HG02840 (cell line): Measurements from ENCODE around the gene MSX1.

Experiments
- ATAC-seq: cut with Tn5 transposase; IDR thresholded peaks from one replicate; pipeline ENCODE4 v1.9.1; 2021; ENCODE audit warnings: mild to moderate bottlenecking, moderate library complexity, moderate number of reproducible peaks; ENCODE audit not compliant: unreplicated experiment, low FRiP score

Gene MSX1

DNA sequence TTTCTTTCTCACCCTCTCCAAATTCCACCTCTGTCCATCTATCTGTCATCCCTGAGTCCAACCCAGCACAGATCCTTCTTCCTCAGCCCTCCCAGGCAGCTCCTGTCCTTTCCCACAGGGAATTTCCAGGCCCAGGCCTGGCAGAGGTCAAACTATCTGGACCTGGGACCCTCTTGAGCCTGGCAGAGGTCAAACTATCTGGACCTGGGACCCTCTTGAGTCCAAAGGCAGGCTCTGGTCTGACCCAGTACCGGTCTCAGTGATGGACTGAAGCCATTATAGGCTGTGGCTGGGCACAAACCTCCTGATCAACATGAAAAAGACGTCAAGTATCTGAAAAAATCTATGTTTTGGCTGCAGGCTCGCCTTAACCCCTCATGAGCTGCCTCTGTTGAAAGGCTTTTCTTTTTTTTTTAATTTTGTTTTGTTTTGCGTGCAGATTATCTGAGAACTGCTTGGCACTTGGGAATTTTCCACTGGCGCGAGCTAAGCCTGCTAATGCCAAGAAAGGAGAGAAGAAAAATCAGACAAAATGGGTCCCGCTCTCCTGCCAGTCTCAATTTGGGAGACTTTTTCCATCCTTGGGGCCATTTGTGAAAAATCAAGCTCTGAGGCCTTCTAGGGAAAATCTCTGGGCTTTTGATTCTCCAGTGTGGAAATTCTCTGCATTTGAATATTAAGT is 31.2 kb downstream of the MSX1 start:
- no peak for ATAC-seq

GRCh38 chr4:4893721-4894120 is 34.3 kb downstream of the MSX1 start:
- ATAC-seq, result no peak

DNA sequence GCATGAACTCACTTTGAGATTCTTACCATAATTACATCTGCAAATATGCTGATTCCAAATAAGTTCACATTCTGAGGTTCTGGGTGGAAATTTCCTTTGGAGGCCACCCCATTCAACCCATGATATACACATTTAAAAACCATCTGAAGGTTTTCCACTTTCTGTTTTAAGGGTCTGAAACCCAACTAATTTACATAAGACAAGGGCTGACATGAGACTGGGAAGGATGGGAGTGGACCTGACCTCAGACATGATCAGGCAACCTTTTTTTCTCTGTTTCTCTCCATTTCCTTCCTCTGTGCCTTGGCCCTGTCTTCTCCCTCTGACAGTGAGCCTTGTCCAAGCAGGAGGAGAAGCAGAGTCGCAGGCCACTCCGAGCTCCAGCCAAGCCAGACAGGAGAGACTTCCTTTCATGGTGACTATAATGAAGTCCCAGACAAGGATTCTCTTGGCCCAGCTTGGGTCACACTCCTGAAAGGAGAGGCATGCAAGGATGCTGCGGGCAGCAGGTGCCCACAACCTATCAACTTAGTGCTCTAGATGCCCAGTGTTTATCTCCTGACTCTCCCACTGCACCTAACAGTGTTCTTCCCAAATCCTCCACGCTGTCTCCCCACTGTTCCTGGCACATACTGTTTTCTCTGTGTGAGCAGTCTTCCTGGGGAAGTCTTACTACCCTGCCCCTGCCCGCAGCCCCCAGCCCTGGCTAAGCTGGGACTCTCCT is 39.9 kb downstream of the MSX1 start:
- ATAC-seq, result no peak

DNA sequence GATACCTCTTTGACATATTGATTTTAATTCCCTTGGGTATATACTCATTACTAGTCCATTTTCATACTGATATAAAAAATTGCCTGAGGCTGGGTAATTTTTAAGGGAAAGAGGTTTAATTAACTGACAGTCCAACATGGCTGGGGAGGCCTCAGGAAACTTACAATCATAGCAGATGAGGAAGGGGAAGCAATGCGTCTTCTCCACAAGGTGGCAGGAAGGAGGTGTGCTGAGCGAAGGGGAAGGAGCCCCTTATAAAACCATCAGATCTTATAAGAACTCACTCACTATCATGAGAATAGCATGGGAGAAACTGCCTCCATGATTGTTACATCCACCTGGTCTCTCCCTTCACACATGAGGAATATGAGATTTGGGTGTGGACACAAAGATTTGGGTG is 42.4 kb downstream of the MSX1 start:
- no peak for ATAC-seq

DNA sequence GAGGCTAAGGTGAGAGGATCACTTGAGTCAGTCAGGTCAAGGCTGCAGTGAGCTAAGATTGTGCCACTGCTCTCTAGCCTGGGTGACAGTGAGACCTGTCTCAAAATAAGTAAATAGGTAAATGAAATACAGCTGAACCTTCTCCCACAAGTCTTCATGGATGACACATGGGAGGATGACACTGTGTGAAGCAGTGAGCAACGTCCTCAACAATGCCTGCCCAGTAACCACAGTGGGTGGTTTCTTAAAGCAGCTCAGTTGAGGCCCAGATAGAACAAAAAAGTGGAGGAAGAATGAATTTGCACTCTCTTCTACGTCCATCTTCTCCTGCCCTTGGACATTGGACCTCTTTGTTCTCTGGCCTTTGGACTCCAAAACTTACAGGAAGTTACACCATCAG is 52.7 kb downstream of the MSX1 start:
- no peak for ATAC-seq

GRCh38 chr4:4913147-4913561 is 53.7 kb downstream of the MSX1 start:
- ATAC-seq, result no peak
